GM18499 (cell line): ENCODE results near the gene HYAL4.
A peak's percentile ranks its signal among the peaks of the same experiment; 100 is the strongest.
"Not testable (repeated sequence)": the region's sequence is repeated elsewhere in the genome, so short reads cannot be mapped to it uniquely, and the experiment has no call there.

Experiments
- ATAC-seq: cut with Tn5 transposase; IDR thresholded peaks from one replicate; pipeline ENCODE4 v1.9.1; 2021; ENCODE audit warnings: moderate number of reproducible peaks; ENCODE audit not compliant: insufficient read depth, unreplicated experiment

The HYAL4 gene

DNA sequence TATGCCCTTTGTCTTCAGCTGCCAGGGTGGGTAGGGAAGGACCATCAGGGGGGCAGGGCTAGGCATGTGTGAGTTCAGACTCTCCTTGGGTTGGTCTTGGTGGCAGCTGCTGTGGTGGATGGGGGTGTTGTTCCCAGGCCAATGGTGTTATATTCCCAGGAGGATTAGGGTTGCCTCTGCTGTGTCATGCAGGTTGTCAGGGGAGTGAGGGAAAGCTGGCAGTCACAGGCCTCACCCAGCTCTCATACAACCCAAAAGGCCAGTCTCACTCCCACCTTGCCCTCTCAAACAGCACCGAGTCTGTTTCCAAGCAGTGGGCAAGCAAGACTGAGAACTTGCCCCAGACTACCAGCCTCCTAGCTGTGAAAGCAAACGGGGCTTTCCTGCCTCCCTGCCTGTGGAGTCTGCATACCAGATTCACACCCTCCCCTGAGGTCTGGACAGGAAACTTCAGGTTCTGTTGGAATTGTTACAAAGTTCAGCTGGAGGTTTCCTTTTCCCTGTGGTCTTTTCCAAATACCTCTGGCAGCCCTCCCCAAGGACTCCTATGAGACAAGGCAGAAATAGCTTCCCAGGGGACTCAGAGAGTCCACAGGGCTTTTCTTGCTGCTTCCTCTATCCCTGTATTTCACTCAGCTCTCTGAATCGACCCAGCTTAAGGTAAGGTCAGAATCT lies 1.4 kb downstream of the HYAL4 start:
- no peak for ATAC-seq

DNA sequence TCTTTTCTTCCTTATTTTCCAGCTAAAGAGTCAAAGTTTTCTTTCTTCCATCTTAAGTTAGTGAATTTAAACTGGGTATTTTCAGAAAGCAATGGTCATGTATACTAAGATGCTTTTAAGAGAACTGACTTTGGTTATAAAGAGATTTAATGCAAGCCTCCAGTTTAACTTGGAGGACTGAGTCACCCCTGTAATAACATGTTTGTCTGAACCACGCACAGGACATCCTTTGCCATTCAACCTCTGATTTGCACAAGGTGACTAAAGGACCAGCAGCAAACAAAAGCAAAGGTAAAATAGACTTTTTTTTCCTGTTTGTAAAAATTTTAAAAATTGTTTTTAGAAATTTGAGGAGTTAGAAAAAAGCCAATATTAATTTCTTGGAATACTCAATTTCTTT lies 2.9 kb downstream of the HYAL4 start:
- no peak for ATAC-seq

DNA sequence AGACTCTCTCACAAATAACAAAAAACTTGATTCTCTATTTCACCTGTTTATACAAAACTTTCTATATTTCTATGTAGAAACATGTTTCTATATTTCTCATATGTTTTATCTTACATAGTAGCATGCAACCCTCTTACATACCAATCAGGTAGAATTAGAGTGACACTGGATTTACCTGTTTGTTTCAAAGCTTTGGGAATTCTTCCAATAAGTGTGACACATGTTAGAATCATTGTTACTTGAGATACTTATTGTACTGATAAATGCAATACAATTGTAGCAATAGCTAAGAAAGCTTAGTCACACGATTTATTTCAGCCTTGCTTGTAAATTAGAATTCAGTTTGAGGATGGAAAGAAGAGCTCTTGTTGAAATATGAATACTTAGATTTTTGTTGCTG lies 4.9 kb downstream of the HYAL4 start:
- ATAC-seq, result no peak

DNA sequence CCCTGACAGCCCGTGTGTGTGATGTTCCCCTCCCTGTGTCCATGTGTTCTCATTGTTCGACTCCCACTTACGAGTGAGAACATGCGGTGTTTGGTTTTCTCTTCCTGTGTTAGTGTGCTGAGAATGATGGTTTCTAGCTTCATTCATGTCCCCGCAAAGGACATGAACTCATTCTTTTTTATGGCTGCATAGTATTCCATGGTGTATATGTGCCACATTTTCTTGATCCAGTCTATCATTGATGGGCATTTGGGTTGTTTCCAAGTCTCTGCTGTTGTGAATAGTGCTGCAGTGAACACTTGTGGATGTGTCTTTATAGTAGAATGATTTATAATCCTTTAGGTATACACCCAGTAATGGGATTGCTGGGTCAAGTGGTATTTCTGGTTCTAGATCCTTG lies 6.4 kb downstream of the HYAL4 start:
- ATAC-seq, result not testable (repeated sequence)

DNA sequence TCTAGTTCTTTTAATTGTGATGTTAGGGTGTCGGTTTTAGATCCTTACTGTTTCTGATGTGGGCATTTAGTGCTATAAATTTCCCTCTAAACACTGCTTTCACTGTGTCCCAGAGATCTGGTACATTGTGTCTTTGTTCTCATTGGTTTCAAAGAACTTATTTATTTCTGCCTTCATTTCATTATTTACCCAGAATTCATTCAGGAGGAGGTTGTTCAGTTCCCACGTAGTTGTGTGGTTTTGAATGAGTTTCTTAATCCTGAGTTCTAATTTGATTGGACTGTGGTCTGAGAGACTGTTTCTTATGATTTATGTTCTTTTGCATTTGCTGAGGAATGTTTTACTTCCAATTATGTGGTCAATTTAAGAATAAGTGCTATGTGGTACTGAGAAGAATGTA lies 9.3 kb downstream of the HYAL4 start:
- ATAC-seq, result not testable (repeated sequence)

DNA sequence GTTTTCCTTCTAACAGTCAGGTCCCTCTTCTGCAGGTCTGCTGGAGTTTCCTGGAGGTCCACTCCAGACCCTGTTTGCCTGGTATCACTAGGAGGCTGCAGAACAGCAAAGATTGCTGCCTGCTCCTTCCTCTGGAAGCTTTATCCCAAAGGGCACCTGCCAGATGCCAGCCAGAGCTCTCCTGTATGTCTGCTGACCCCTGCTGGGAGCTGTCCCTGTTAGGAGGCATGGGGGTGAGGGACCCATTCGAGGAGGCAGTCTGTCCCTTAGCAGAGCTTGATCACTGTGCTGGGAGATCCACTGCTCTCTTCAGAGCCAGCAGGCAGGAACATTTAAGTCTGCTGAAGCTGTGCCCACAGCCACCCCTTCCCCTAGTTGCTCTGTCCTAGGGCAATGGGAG lies 11.5 kb downstream of the HYAL4 start:
- not testable (repeated sequence) for ATAC-seq

DNA sequence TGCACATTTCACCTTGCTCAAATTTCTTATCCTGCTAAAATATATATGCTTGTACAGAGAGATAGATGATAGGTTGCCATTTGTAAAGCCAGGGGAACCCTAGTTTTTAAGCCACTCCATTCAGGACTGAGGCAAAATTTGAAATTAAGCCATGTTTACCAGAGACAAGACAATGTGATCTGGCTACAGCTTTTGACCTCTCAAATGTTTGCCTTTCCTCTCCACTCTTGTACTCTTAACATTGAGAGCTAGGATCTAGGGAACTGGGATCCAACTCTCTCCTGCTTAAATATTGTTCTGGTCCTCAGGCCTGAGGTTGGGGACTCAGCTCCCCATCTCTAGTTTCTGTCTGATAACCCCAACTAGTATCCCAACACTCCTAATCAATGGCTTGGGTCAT lies 15.9 kb downstream of the HYAL4 start:
- ATAC-seq, result no peak

DNA sequence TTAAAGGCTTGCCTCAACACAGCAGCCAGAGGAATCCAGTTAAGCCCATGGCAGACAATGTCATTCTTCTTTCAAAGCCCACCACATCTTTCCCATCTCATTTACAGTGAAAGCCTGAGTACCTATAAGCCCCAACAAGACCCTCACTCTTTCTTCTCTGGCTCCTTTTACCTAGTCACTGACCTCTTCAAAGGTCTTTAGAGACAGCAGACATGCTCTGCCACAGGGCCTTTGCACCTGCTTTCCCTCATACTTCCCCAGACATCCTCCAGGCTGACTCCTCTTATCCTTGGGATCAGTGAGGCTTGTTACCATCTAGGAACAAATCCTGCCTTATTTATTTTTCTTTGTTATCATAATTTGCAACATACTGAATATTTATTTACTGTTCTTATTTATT lies 17.8 kb downstream of the HYAL4 start:
- no peak for ATAC-seq

DNA sequence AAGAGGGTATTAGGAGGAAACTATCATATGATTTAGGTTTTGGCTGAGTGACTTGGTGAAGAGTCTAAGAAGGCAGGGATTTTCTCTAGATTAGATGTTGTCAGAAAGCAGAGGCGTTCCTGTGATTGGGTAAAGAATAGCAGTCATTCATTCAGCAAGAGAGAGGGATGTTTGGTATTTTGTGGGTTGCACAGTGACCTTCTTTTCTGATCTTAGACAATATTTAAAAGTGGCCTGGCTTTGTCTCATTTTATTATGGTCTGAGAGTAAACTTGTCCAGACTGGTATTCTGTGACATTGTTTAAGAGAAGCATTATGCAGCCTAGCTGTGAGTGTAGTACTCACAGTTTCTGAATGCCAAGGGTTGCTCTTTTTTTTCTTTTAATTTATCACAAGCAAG lies 18.5 kb downstream of the HYAL4 start:
- ATAC-seq, result no peak

DNA sequence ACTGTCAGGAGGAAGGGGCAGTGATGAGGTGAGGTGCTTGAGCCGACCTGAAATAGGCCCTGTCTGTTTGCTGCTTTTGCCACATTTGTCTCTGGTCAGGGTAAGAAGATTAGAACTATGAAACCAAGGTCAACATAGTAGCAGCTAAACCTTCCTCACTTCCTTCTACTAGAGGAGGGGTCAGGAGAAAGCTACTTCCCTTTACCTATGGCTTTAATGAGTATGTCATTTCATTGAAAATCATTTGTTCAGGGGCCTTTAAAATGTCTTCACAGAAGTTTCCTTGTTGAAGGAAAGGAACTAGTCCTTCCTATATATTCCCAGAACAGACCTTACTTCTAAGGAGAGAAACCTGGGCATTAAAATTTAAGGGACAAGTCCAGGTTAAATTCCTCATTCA lies 19.0 kb downstream of the HYAL4 start:
- no peak for ATAC-seq

DNA sequence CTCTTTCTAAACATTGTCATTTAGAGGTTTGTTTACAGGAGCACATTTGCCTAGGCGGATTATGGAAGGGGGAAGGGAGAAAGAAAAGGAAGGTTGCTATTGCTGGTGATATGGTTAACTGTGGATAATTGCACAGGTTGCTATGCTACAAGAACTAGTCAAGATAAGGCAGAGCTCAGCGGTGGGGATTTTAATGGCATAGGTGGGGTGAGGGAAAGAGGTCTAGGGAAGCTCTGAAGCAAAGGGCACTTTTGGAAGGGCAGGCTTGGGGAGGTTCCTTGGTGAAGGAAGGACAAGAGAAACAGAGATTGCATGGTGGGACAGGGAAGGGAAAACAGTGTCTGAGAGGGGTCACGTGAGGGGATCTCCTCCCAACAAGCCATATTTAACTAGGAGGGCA lies 19.5 kb downstream of the HYAL4 start:
- ATAC-seq, result no peak

DNA sequence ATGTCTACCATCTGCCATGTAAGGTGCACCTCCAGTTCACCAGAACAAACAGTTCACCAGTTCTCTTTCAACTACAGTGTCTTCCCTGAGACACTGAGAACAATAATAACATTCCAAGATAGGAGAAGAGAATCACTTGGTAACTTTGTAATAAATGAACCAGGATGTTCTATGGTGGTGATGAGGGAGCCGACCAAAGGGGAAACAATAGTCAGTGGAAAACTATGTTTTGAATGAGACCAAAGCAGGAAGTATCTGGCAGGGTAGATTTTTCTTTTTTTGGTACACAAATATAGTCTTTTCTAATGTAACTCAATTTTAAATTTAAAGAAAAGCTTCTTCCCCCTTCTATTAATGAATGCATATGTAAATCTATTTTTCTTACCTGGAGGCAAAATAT lies 20.0 kb downstream of the HYAL4 start:
- no peak for ATAC-seq

DNA sequence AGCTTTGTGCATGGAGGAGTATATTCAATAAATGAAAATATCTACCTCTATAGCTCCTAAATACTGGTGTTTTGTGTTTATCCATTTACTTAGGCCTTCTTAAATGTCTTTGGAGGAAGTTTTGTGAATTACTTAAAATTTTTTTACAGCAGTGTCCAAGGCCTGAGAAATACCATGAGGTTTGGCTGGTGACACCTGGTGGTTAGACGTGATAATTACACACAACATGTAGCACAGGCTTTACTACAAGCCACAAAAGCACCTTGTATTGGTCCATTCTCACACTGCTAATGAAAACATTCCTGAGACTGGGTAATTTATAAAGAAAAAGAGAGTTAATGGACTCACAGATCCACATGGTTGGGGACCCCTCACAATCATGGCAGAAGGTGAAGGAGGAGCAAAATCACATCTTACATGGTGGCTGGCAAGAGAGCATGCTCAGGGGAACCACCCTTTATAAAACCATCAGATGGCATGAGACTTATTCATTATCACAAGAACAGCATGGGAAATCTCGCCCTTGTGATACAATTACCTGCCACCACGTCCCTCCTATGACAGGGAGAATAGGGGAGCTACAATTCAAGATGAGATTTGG lies 20.6 kb downstream of the HYAL4 start:
- no peak for ATAC-seq

DNA sequence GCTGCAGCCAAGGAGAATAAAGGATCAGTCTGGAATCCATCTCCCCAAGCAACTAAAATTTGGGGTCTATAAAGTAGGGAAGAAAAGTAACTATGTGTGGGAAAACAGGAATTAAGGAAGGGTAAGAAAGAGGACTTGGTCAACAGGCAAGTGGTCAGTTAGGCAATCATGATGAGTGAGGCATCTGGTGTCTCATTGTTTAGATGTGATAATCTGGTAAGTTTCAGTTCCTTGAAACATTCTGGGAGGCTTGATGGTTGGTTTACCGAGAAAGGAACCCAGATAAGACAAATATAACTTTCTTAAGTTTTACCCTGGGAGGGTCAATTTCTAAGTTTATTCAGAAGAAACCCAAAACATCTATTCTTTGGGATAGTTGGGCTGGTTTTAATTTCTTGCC lies 22.3 kb downstream of the HYAL4 start:
- no peak for ATAC-seq

DNA sequence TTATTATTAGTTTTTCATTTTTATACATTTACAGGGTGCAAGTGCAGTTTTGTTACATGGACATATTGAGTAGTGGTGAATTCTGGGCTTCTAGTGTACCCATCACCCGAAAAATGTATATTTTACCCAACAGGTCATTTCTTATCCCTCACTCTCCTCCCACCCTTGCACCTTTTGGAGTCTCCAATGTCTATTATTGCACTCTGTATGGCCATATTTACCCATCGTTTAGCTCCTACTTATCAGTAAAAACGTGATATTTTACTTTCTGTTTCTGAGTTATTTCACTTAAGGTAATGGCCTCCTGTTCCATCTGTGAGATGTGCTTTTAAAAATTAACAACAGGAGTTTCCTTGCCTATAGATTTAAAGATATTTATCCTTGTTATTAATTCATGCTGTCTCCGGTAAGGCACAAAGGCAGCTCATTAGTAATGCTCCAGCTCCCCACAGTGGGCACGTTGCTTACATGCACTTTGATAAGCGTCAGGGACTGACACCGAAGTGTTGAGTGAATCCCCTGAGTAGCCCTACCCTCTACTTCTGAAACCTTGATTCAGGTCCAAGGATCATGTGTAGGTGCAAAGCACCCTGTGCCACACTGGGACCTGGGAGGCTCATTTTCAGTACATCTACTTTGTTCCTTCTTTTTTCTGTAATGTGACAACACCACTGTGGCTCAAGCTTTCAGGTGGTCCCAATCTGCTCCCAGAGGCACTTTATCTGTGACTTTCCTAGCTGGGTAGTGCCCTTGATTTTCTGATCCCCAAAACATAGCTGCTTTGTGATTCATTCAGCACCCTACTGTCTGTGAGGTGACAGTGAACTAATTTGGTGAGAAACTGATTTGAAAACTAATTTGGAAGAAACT lies 27.3 kb downstream of the HYAL4 start:
- peak; percentile 76 for ATAC-seq

DNA sequence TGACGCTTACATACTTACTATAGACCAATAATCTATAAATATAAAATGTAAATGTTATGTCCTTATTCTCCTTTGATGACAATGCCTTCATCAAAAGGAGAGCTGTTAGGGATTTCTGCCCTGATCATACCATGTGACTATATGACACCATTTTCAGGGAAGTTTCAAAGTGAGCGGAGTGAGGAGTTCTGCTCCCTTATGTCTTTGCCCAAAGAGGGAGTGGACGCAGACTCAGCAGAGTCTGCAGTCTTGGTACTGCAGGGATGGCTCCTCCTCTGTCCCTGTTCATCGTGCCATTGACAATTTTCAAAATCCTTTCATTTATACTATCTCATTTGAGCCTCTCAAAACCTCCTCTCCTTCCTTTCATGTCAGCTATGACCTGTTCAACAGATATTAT lies 27.9 kb downstream of the HYAL4 start:
- ATAC-seq, result no peak

DNA sequence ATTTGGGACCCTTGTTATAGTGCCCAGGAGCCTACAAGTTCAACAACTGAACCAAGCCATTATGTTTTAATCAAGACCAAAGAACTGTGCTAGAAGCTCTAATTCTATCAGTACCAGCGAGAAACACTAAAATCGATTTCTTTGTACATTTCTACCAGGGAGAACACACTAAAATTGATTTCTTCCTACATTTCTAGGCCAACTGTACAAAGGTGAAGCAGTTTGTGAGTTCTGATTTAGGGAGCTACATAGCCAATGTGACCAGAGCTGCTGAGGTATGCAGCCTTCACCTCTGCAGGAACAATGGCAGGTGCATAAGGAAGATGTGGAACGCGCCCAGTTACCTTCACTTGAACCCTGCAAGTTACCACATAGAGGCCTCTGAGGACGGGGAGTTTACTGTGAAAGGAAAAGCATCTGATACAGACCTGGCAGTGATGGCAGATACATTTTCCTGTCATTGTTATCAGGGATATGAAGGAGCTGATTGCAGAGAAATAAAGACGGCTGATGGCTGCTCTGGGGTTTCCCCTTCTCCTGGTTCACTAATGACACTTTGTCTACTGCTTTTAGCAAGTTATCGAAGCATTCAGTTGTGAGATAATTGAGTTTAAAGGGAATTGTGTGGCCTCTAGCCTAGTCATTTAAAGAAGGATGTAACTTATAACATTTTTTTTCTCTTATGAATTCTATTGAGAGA lies 31.7 kb downstream of the HYAL4 start:
- no peak for ATAC-seq

DNA sequence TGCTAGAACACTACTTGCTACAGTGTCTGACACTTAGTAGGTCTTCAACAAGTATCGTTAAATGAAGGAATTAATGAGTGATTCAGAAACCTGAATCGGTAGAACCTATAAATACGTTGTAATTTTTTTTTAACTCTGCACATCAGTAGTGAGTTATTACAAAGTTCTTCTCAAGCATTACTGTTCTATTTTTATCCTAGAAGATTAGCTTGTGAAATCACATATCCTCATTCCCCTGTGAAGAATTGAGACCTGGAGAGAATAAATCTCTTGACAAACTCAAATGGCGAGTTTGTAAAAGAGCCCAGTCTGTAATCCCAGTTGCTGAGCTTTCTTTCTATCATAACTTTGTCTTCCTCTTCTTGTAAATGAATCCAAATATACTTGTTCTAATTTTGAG lies 34.7 kb downstream of the HYAL4 start:
- no peak for ATAC-seq

DNA sequence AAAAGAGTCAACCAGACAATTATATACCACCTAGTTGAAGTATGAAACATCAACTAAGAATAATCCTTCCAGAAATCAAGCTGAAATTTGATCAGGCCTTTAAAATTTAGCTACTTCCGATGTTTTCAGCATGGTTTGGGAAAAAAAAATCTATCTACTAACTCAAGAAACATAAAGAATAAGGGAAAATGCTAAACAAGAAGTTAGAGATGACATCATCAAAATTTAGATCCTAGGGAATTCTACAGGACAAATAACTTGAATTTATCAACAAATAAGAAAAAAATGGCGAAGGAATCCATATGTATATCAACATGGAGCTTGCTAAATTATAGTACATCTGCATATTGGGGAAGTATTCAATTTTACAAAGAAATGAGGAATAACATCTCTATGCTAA lies 36.3 kb downstream of the HYAL4 start:
- no peak for ATAC-seq

DNA sequence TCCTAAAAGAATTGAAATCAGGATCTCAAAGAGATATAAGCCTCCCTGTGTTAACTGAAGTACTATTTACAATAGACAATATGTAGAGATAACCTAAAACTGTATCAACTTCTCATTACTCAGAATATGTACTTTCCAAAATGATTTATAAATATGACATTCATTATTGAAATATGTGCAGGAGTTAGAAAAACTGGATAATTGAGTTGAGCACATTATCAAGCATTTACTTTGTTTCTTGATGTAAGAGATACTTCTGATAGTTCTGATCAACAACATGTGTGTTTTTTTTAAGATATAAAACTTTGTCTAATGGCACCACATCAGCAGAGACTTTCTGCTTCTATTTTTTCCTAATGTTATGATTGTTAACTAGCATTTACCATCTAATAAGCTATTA lies 38.2 kb downstream of the HYAL4 start:
- no peak for ATAC-seq

DNA sequence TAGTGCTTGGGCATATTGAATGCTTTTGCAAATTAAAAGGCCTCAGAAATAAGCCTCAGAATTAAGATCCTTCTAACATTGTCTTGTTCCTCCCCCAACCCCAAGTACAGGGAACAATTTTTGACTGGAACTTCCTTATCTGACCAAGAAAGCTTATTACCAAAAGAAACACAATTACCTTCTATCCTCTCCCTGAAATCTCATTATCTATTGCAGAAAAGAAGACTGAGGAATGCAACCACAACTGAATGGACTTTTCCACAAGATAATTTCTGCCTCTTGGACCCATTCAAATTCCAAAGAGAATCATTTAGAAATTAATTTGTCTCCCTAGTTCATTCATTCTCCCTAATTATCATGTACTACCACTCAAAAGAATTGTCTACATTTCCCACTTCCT lies 43.2 kb downstream of the HYAL4 start:
- ATAC-seq, result no peak
